ENCODE results near the gene ETV3. TPM values are rescaled to one million over a fixed set of nuclear protein-coding genes. Genes with fewer than 3 reads are reported as not detected.
"Not testable (repeated sequence)": the region's sequence is repeated elsewhere in the genome, so short reads cannot be mapped to it uniquely, and the experiment has no call there.

The ETV3 gene
- total and polyA plus RNA-seq, 2 of the 8 experiments (the other 6 are each of a cell fraction or from before 2014, with no cell fraction given), result 6.0 to 23.8 TPM

- H2AK5ac ChIP-seq (ENCODE audit: low read depth, low read length); H3K27ac ChIP-seq (ENCODE audit: low read depth, low read length); H3K4ac ChIP-seq (replicated peaks; ENCODE audit: insufficient read length, low read depth, low read length); H2BK5ac ChIP-seq (ENCODE audit: low read depth, low read length); H4K20me1 ChIP-seq (replicated peaks in 1 of 2; ENCODE audit: control insufficient read depth in 1 of 2, insufficient read depth in 2 of 2, low read length in 2 of 2); H3K9ac ChIP-seq (replicated peaks in 1 of 4; ENCODE audit: extremely low read depth in 1 of 4, low read depth in 3 of 4, low read length in 3 of 4); H3K23ac ChIP-seq (ENCODE audit: insufficient read length); H2BK20ac ChIP-seq (ENCODE audit: low read length); FAIRE-seq; POLR2A ChIA-PET (ENCODE audit: partially characterized antibody); H3K18ac ChIP-seq (ENCODE audit: extremely low read depth, low read length); H2BK12ac ChIP-seq (ENCODE audit: low read depth, low read length); H3K79me1 ChIP-seq (ENCODE audit: low read depth, low read length); H3K23me2 ChIP-seq (ENCODE audit: low read depth, low read length); H3K14ac ChIP-seq (ENCODE audit: insufficient read length); H3K27me3 ChIP-seq (replicated peaks in 1 of 4; ENCODE audit: control insufficient read depth in 3 of 4, extremely low read depth in 1 of 4, insufficient read depth in 3 of 4, low read length in 3 of 4); H3K4me1 ChIP-seq (replicated peaks in 1 of 4; ENCODE audit: control insufficient read depth in 3 of 4, insufficient read depth in 4 of 4, low read length in 3 of 4); H2BK15ac ChIP-seq (ENCODE audit: low read length); H2BK120ac ChIP-seq (replicated peaks; ENCODE audit: low read depth, low read length); H2AFZ ChIP-seq (ENCODE audit: low read length); H3K36me3 ChIP-seq (ENCODE audit: control insufficient read depth in 2 of 4, insufficient read depth in 4 of 4, low read length in 3 of 4); H3K56ac ChIP-seq (replicated peaks; ENCODE audit: insufficient read length, low read depth, low read length); H3K4me2 ChIP-seq (ENCODE audit: insufficient read depth in 1 of 2, low read depth in 2 of 2, low read length in 2 of 2); H3K79me2 ChIP-seq (ENCODE audit: control insufficient read depth in 1 of 2, insufficient read depth in 2 of 2, low read length in 2 of 2); DNase-seq (ENCODE audit: low read depth in 1 of 2, low spot score in 2 of 2); H3K9me3 ChIP-seq (ENCODE audit: insufficient read depth in 2 of 2, low read depth in 1 of 2, low read length in 1 of 2); H4K5ac ChIP-seq (ENCODE audit: insufficient read length, low read depth, low read length); H3K4me3 ChIP-seq (ENCODE audit: extremely low read depth in 1 of 4, insufficient read depth in 2 of 4, low read depth in 3 of 4, low read length in 4 of 4); H4K8ac ChIP-seq (ENCODE audit: extremely low read depth, insufficient read depth, low read length); H4K91ac ChIP-seq (replicated peaks; ENCODE audit: insufficient read length, low read length): not testable (repeated sequence)
- WGBS, 2 experiments (ENCODE audit: extremely low coverage in 1 of 2, insufficient coverage in 1 of 2, insufficient read length in 1 of 2, insufficient replicate concordance in 2 of 2, low coverage in 1 of 2, low lambda C conversion rate in 2 of 2, missing lambda C conversion rate in 1 of 2), result 88% methylated on average over 2 of the region's 2 CpGs; no CpG with 5 or more reads in 1 of the 2 experiments
- CTCF ChIA-PET (ENCODE audit: partially characterized antibody), result interaction anchor here (0.9 to 4.1 kb wide), 23 partner anchors 8 to 607 kb away, joined by 3 to 25 read pairs (median 4); no protein-coding TSS in a partner anchor
Observed at GRCh38 chr1:157173241-157173640, 35.0 kb upstream of the ETV3 start.

GRCh38 chr1:157172591-157172990 lies 34.4 kb upstream of the ETV3 start:
- H3K9me3 ChIP-seq (ENCODE audit: insufficient read depth in 2 of 2, low read depth in 1 of 2, low read length in 1 of 2); H3K27ac ChIP-seq (ENCODE audit: low read depth, low read length); H4K8ac ChIP-seq (ENCODE audit: extremely low read depth, insufficient read depth, low read length); H2BK12ac ChIP-seq (ENCODE audit: low read depth, low read length); H3K18ac ChIP-seq (ENCODE audit: extremely low read depth, low read length); H3K4me1 ChIP-seq (replicated peaks in 1 of 4; ENCODE audit: control insufficient read depth in 3 of 4, insufficient read depth in 4 of 4, low read length in 3 of 4); FAIRE-seq; H2AFZ ChIP-seq (ENCODE audit: low read length); H2BK15ac ChIP-seq (ENCODE audit: low read length); H3K27me3 ChIP-seq (replicated peaks in 1 of 4; ENCODE audit: control insufficient read depth in 3 of 4, extremely low read depth in 1 of 4, insufficient read depth in 3 of 4, low read length in 3 of 4); H4K20me1 ChIP-seq (replicated peaks in 1 of 2; ENCODE audit: control insufficient read depth in 1 of 2, insufficient read depth in 2 of 2, low read length in 2 of 2); H3K79me2 ChIP-seq (ENCODE audit: control insufficient read depth in 1 of 2, insufficient read depth in 2 of 2, low read length in 2 of 2); H2BK20ac ChIP-seq (ENCODE audit: low read length); POLR2A ChIA-PET (ENCODE audit: partially characterized antibody); H2BK120ac ChIP-seq (replicated peaks; ENCODE audit: low read depth, low read length); H2BK5ac ChIP-seq (ENCODE audit: low read depth, low read length); H3K4ac ChIP-seq (replicated peaks; ENCODE audit: insufficient read length, low read depth, low read length); H3K14ac ChIP-seq (ENCODE audit: insufficient read length); H4K91ac ChIP-seq (replicated peaks; ENCODE audit: insufficient read length, low read length); H3K9ac ChIP-seq (replicated peaks in 1 of 4; ENCODE audit: extremely low read depth in 1 of 4, low read depth in 3 of 4, low read length in 3 of 4); H3K79me1 ChIP-seq (ENCODE audit: low read depth, low read length); H3K4me3 ChIP-seq (ENCODE audit: extremely low read depth in 1 of 4, insufficient read depth in 2 of 4, low read depth in 3 of 4, low read length in 4 of 4); DNase-seq (ENCODE audit: low read depth in 1 of 2, low spot score in 2 of 2); H3K23me2 ChIP-seq (ENCODE audit: low read depth, low read length); H3K56ac ChIP-seq (replicated peaks; ENCODE audit: insufficient read length, low read depth, low read length); H3K23ac ChIP-seq (ENCODE audit: insufficient read length); H2AK5ac ChIP-seq (ENCODE audit: low read depth, low read length); H3K36me3 ChIP-seq (ENCODE audit: control insufficient read depth in 2 of 4, insufficient read depth in 4 of 4, low read length in 3 of 4); H4K5ac ChIP-seq (ENCODE audit: insufficient read length, low read depth, low read length); H3K4me2 ChIP-seq (ENCODE audit: insufficient read depth in 1 of 2, low read depth in 2 of 2, low read length in 2 of 2): not testable (repeated sequence)
- WGBS, 2 experiments (ENCODE audit: extremely low coverage in 1 of 2, insufficient coverage in 1 of 2, insufficient read length in 1 of 2, insufficient replicate concordance in 2 of 2, low coverage in 1 of 2, low lambda C conversion rate in 2 of 2, missing lambda C conversion rate in 1 of 2), result 83% methylated on average over 2 of the region's 2 CpGs; no CpG with 5 or more reads in 1 of the 2 experiments
- CTCF ChIA-PET (ENCODE audit: partially characterized antibody), result interaction anchor here (0.7 to 4.1 kb wide), 16 partner anchors 8 to 606 kb away, joined by 3 to 25 read pairs (median 4); no protein-coding TSS in a partner anchor

Measured in H1 (cell line).